ENCODE results near the gene ATG2B. TPM values are rescaled to one million over a fixed set of nuclear protein-coding genes. Genes with fewer than 3 reads are reported as not detected.
"Not testable (repeated sequence)": the region's sequence is repeated elsewhere in the genome, so short reads cannot be mapped to it uniquely, and the experiment has no call there.

Gene ATG2B
- total RNA-seq, 1 donor from 2014 or later, result 22.2 TPM

GRCh38 chr14:96364962-96365361, 1.8 kb upstream of the ATG2B start:
- Mint-ChIP-seq H3K36me3 (ENCODE audit: low read depth) (peaks cover 15% of the 10 kb centered on the region), H3K4me1 (ENCODE audit: low read depth) (peaks cover 49% of the 10 kb centered on the region), H3K9me3 (no peaks in the 10 kb centered on the region), H3K4me3 (peak overlapping the region; percentile 88), H3K27me3 (ENCODE audit: insufficient read depth) (no peaks in the 10 kb centered on the region), H3K27ac (peak overlapping the region; percentile 47)
- intact Hi-C loops (cut with micrococcal nuclease), result loop anchor here (5.0 to 10.0 kb wide), 2 partner anchors 848 to 1210 kb away; partner anchors contain the start of genes DICER1 and SYNE3
- DNase-seq (ENCODE audit: low spot score), result no peak

GRCh38 chr14:96363751-96364336, 703 bp upstream of the ATG2B start:
- Mint-ChIP-seq H3K27me3 (ENCODE audit: insufficient read depth) (no peaks in the 10 kb centered on the region), H3K36me3 (ENCODE audit: low read depth) (peaks cover 13% of the 10 kb centered on the region), H3K4me1 (ENCODE audit: low read depth) (peaks cover 52% of the 10 kb centered on the region), H3K4me3 (peak overlapping the region; percentile 88), H3K9me3 (no peaks in the 10 kb centered on the region), H3K27ac (peak overlapping the region; percentile 74)
- intact Hi-C loops (cut with micrococcal nuclease), result loop anchor here (1.0 to 10.0 kb wide), 5 partner anchors 27 to 1209 kb away; partner anchors contain the start of genes DICER1, PAPOLA and SYNE3
- DNase-seq (ENCODE audit: low spot score), result peak; percentile 32

GRCh38 chr14:96362071-96362964, 823 bp downstream of the ATG2B start:
- H3K4me3 Mint-ChIP-seq, result peak overlapping the region; percentile 98
- H3K4me1 Mint-ChIP-seq (ENCODE audit: low read depth), result peaks cover 59% of the 10 kb centered on the region
- peak; percentile 51 for DNase-seq (ENCODE audit: low spot score)
- peaks cover 10% of the 10 kb centered on the region for H3K36me3 Mint-ChIP-seq (ENCODE audit: low read depth)
- no peaks in the 10 kb centered on the region for H3K27me3 Mint-ChIP-seq (ENCODE audit: insufficient read depth)
- peak overlapping the region; percentile 97 for H3K27ac Mint-ChIP-seq
- intact Hi-C loops (cut with micrococcal nuclease), result loop anchor here (1.0 to 10.0 kb wide), 3 partner anchors 62 to 1208 kb away; partner anchors contain the start of genes DICER1 and SYNE3
- H3K9me3 Mint-ChIP-seq, result no peaks in the 10 kb centered on the region

- Mint-ChIP-seq H3K27ac (no peak overlapping the region), H3K4me1 (ENCODE audit: low read depth) (peaks cover 50% of the 10 kb centered on the region), H3K4me3 (peak overlapping the region; percentile 12), H3K36me3 (ENCODE audit: low read depth) (peaks cover 13% of the 10 kb centered on the region), H3K27me3 (ENCODE audit: insufficient read depth) (no peaks in the 10 kb centered on the region), H3K9me3 (no peaks in the 10 kb centered on the region)
- no peak for DNase-seq (ENCODE audit: low spot score)
- intact Hi-C loops (cut with micrococcal nuclease), result loop anchor here (5.0 to 10.0 kb wide), 2 partner anchors 843 to 1205 kb away; partner anchors contain the start of genes DICER1 and SYNE3
Measured at GRCh38 chr14:96359959-96360358, 3.2 kb downstream of the ATG2B start.

GRCh38 chr14:96357216-96357615, 5.9 kb downstream of the ATG2B start:
- Mint-ChIP-seq H3K4me3 (no peak overlapping the region), H3K27ac (peak overlapping the region; percentile 20), H3K36me3 (ENCODE audit: low read depth) (peaks cover 15% of the 10 kb centered on the region), H3K4me1 (ENCODE audit: low read depth) (peaks cover 36% of the 10 kb centered on the region), H3K27me3 (ENCODE audit: insufficient read depth) (no peaks in the 10 kb centered on the region), H3K9me3 (no peaks in the 10 kb centered on the region)
- DNase-seq (ENCODE audit: low spot score), result no peak
- intact Hi-C loops (cut with micrococcal nuclease), result no loop called here

- H3K36me3 Mint-ChIP-seq (ENCODE audit: low read depth), result peaks cover 12% of the 10 kb centered on the region
- H3K4me3 Mint-ChIP-seq, result no peak overlapping the region
- H3K4me1 Mint-ChIP-seq (ENCODE audit: low read depth), result peaks cover 17% of the 10 kb centered on the region
- H3K9me3 Mint-ChIP-seq, result no peaks in the 10 kb centered on the region
- intact Hi-C loops (cut with micrococcal nuclease), result no loop called here
- H3K27ac Mint-ChIP-seq, result no peak overlapping the region
- H3K27me3 Mint-ChIP-seq (ENCODE audit: insufficient read depth), result no peaks in the 10 kb centered on the region
- no peak for DNase-seq (ENCODE audit: low spot score)
Measured at GRCh38 chr14:96354246-96354645, 8.9 kb downstream of the ATG2B start.

GRCh38 chr14:96352708-96353107, 10.4 kb downstream of the ATG2B start:
- no peak for DNase-seq (ENCODE audit: low spot score)
- H3K9me3 Mint-ChIP-seq, result peaks cover 2% of the 10 kb centered on the region
- H3K4me1 Mint-ChIP-seq (ENCODE audit: low read depth), result peaks cover 17% of the 10 kb centered on the region
- H3K27me3 Mint-ChIP-seq (ENCODE audit: insufficient read depth), result no peaks in the 10 kb centered on the region
- intact Hi-C loops (cut with micrococcal nuclease), result no loop called here
- H3K27ac Mint-ChIP-seq, result no peak overlapping the region
- H3K4me3 Mint-ChIP-seq, result no peak overlapping the region
- peaks cover 17% of the 10 kb centered on the region for H3K36me3 Mint-ChIP-seq (ENCODE audit: low read depth)

GRCh38 chr14:96351986-96352385, 11.2 kb downstream of the ATG2B start:
- Mint-ChIP-seq H3K27ac (no peak overlapping the region), H3K4me3 (no peak overlapping the region), H3K9me3 (peaks cover 2% of the 10 kb centered on the region), H3K27me3 (ENCODE audit: insufficient read depth) (no peaks in the 10 kb centered on the region), H3K36me3 (ENCODE audit: low read depth) (peaks cover 21% of the 10 kb centered on the region), H3K4me1 (ENCODE audit: low read depth) (peaks cover 10% of the 10 kb centered on the region)
- intact Hi-C loops (cut with micrococcal nuclease), result no loop called here
- DNase-seq (ENCODE audit: low spot score), result no peak

GRCh38 chr14:96349286-96350075, 13.7 kb downstream of the ATG2B start:
- H3K9me3 Mint-ChIP-seq, result peaks cover 2% of the 10 kb centered on the region
- H3K27ac Mint-ChIP-seq, result no peak overlapping the region
- H3K36me3 Mint-ChIP-seq (ENCODE audit: low read depth), result peaks cover 21% of the 10 kb centered on the region
- peaks cover 8% of the 10 kb centered on the region for H3K4me1 Mint-ChIP-seq (ENCODE audit: low read depth)
- intact Hi-C loops (cut with micrococcal nuclease), result no loop called here
- DNase-seq (ENCODE audit: low spot score), result no peak
- H3K27me3 Mint-ChIP-seq (ENCODE audit: insufficient read depth), result no peaks in the 10 kb centered on the region
- H3K4me3 Mint-ChIP-seq, result no peak overlapping the region

- not testable (repeated sequence) for H3K27me3 Mint-ChIP-seq (ENCODE audit: insufficient read depth)
Measured at GRCh38 chr14:96347957-96348356, 15.2 kb downstream of the ATG2B start.

GRCh38 chr14:96345669-96346068, 17.5 kb downstream of the ATG2B start:
- no peaks in the 10 kb centered on the region for H3K27me3 Mint-ChIP-seq (ENCODE audit: insufficient read depth)
- peaks cover 22% of the 10 kb centered on the region for H3K36me3 Mint-ChIP-seq (ENCODE audit: low read depth)
- no peak overlapping the region for H3K27ac Mint-ChIP-seq
- intact Hi-C loops (cut with micrococcal nuclease), result no loop called here
- H3K4me1 Mint-ChIP-seq (ENCODE audit: low read depth), result peaks cover 8% of the 10 kb centered on the region
- peaks cover 2% of the 10 kb centered on the region for H3K9me3 Mint-ChIP-seq
- DNase-seq (ENCODE audit: low spot score), result no peak
- no peak overlapping the region for H3K4me3 Mint-ChIP-seq

More at GRCh38 chr14:96347957-96348356, 15.2 kb downstream of the ATG2B start:
- H3K9me3 Mint-ChIP-seq; intact Hi-C loops (cut with micrococcal nuclease); DNase-seq (ENCODE audit: low spot score); H3K27ac Mint-ChIP-seq; H3K4me1 Mint-ChIP-seq (ENCODE audit: low read depth); H3K4me3 Mint-ChIP-seq: not testable (repeated sequence)
- peaks cover 22% of the 10 kb centered on the region for H3K36me3 Mint-ChIP-seq (ENCODE audit: low read depth)

GRCh38 chr14:96341323-96341722, 21.8 kb downstream of the ATG2B start:
- Mint-ChIP-seq H3K36me3 (ENCODE audit: low read depth) (peaks cover 20% of the 10 kb centered on the region), H3K4me3 (no peak overlapping the region)

More at GRCh38 chr14:96341323-96341722, 21.8 kb downstream of the ATG2B start:
- Mint-ChIP-seq H3K9me3 (no peaks in the 10 kb centered on the region), H3K27ac (no peak overlapping the region), H3K27me3 (ENCODE audit: insufficient read depth) (no peaks in the 10 kb centered on the region), H3K4me1 (ENCODE audit: low read depth) (no peaks in the 10 kb centered on the region)
- DNase-seq (ENCODE audit: low spot score), result no peak
- intact Hi-C loops (cut with micrococcal nuclease), result no loop called here

Data from activated T-helper 1 cell treated with anti-CD3 and anti-CD28 coated beads, Interleukin-12 subunit alpha, Interleukin-12 subunit beta, Interleukin-2, Interleukin-4 antibody, amounts not matched to agents 30 ng/mL and 10 ng/mL and 1 ng/mL, durations not matched to agents 14 hours and 24 hours and 36 hours (primary cell).